NCI-H345 (cell line): ENCODE measurements around the gene TPRX1.
"Not testable (repeated sequence)": the region's sequence is repeated elsewhere in the genome, so short reads cannot be mapped to it uniquely, and the experiment has no call there.

Experiments used
- DNase-seq: peaks from one replicate; lab custom pipeline; 2025; lab: John Stamatoyannopoulos, UW

The TPRX1 gene

DNA sequence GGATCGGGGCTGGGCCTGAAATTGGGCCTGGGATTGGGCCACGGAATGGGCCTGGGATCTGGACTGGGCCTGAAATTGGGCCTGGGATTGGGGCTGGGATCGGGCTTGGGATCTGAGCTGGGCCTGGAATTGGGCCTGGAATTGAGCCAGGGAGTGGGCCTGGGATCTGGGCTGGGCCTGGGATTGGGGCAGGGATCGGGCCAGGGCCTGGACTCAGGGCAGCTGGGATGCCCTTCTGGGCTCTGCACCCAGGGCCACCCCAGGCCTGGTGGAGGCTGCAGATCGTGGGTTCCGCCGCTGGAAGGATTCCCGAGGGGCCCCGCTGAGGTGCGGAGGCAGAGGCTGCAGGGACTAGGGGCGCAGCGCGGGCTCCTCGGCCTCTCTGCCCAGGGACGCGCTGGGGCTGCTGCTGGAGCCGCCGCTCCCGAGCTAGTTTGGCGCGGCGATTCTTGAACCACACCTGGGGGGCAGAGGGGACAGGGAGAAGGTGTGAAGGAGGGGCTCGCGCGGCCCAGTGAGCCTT lies 1.8 kb downstream of the TPRX1 start:
- no peak for DNase-seq

- no peak for DNase-seq
These were observed 3.1 kb downstream of the TPRX1 start for GRCh38 chr19:47801270-47801669.

- no peak for DNase-seq
These were observed 5.5 kb downstream of the TPRX1 start for GRCh38 chr19:47798904-47799266.

DNA sequence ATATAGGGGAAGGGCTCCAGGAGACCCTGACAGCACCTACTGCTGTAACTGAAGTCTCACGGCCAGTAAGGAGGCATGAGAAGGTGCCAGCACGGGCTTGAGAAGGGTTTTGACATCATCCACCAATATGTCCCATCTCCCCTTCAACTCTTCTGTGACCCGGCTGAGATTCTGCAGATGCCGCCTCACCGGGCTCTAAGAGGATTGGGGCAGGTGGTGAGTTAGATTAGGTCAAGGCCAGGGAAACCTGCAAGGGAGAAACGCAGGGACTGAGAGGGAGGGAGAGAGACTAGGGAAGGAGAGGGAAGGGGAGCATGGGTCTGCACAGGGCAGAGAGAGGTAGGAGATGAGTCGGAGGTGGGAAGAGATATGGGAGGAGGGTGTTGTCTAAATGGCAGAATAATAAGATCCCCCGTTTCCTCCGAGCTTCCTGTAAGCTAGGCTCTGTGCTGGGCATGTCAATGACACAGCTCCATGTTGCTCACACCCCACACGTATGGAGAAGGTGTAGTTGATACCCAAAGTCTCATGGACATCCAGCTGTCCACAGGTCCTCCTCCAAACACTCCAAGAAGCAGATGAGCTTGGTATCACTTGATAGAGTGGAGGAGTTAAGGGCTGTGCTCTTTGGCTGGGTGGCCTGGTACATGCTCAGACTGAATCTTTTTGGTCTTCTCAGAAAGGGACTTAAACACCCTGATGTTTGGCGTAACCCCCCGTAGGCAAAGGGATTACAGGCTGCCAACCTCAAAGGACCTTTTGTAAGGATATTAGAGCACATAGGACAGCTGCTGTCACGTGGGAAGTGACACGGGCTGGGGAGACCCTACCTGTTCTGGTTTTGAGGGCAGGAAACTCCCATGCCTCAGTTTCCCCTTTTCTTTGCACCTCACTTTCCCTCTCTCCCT lies 6.1 kb downstream of the TPRX1 start:
- DNase-seq, result no peak

DNA sequence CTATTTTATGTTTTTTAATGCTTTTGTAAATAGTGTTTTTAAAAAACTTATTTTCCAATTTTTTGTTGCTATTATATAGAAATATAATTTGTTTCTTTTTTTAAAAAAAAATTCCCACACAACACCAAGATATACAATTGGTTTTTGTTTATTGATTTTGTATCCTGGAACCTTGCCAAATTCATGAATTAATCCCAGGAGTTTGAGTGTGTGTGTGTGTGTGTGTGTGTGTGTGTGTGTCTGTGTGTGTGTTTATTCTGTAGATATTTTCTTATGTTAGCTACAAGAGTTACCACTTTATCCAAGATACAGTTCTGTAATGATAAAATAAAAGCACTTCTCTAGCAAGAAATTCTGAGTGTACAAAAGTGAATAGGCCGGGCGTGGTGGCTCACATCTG lies 7.6 kb downstream of the TPRX1 start:
- DNase-seq, result no peak

DNA sequence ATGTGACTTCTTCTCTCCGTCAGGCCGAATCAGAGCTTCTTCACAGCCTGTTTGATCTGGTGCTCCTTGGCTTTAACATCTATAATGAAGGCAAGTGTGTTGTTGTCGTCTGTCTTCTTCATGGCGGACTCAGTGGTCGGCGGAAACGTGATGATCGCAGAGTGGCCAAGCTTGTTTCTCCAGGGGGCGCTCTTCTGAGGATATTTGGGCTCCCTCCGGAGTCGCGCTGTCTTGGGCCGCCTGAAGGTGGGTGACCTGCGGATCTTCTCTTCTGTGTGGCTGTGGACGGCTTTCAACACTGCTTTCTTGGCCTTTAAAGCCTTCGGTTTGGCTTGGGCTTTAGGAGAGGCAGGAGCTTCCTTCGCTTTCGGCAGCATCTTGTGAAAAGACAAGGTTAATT lies 9.8 kb downstream of the TPRX1 start:
- DNase-seq, result no peak

- DNase-seq, result no peak
These were observed 11.7 kb downstream of the TPRX1 start for GRCh38 chr19:47792616-47793015.

DNA sequence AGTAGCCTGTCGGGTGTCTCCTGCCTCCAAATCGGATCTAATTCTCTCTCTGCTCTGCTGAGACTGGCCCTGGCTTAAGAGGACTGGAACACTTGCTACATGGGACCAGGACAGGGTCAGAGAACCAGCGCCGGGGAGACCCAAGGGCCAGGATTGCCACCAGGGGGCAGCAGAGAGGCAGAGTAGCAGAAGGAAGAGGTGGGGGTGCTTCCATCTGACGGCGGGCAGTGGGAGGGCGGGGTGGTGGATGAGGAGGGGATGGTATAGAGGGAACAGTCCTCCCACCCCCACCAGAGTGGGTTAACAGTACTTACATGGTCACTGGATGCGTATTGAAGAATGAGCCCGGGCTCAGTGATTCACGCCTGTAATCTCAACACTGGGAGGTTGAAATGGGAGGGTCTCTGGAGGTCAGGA lies 13.9 kb downstream of the TPRX1 start:
- peak; percentile 52 for DNase-seq

GRCh38 chr19:47789811-47790210 lies 14.5 kb downstream of the TPRX1 start:
- DNase-seq, result not testable (repeated sequence)

- not testable (repeated sequence) for DNase-seq
These were observed 17.0 kb downstream of the TPRX1 start for GRCh38 chr19:47787307-47787706.

- no peak for DNase-seq
These were observed 17.8 kb downstream of the TPRX1 start for GRCh38 chr19:47786566-47786965.

DNA sequence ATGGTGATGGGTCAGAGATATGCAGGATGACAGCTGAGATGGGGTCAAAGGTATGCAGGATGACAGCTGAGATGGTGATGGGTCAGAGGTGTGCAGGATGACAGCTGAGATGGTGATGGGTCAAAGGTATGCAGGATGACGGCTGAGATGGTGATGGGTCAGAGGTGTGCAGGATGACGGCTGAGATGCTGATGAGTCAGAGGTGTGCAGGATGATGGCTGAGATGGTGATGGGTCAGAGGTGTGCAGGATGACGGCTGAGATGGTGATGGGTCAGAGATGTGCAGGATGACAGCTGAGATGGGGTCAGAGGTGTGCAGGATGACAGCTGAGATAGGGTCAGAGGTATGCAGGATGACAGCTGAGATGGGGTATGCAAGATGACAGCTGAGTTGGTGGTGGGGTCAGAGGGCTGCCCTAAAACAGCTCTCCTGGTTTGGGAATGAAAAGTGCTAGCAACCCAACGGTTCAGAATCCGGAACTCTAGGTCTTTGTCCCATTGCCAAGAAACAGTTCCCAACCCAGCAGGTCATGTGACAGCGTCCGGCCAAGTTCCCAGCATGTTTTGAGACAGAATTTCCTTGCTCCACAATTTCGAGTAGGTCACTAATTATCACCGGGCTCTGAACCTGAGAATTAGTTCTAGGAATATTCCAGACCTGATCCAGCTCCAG lies 22.6 kb downstream of the TPRX1 start:
- DNase-seq, result no peak

DNA sequence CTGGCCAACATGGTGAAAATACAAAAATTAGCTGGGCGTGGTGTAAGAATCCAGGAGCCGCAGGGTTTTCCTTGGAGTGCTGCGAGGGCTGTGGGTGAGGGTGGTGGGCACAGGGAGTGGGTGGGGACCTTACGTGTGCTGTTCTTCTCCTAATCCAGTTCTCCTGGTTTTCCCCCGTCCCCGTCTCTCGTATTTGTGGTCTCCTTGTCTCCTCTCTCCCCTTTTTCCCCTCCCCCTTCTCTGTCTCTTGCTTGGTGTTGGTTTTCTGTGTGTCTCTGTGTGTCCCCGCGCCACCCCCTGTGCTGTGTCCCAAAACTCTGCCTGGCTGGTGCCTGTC lies 24.2 kb downstream of the TPRX1 start:
- no peak for DNase-seq

- no peak for DNase-seq
These were observed 24.7 kb downstream of the TPRX1 start for GRCh38 chr19:47779524-47780214.

- no peak for DNase-seq
These were observed 25.4 kb downstream of the TPRX1 start for GRCh38 chr19:47778954-47779351.

DNA sequence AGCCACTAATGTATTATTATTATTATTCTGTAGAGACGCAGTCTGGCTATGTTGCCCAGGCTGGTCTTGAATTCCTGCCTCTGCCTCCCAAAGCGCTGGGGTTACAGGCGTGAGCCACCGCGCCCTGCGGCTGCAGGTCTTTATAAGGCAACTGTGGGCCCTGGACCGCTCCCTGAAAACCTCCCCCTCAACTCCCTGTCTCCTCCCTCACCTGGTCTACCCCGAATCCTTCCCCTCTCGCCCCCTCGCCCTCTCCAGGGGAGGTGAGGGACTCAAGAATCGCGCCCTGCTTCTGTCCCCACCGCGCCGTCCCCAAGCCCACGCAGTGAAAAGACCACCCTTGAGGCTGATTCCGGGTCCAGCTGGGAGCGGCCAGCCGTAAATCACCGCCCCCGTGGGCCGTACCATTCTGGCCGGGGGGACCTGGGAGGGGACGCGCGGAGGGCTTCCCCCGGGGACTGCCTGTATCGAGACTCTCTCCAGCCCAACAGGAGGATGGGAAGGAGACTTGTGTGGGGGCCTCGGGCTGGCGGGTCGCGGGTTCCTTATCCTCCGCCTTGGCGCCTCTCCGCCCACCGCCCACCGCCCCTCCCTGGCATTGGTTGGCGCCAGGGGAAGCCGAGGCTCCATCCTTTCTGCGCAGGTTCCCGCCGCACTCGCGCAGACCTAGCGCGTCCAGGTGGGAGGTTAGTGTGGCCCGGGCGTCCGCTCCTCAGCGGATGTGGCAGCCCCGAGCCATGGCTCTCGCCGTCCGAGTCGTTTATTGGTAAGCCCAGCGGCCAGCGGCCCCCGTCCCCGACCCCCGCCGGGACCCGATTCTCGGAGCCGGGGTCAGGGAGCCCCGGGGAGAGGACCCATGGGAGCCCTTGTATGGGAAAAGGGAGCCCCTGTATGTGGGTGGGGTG lies 26.1 kb downstream of the TPRX1 start, which contains the start of gene SELENOW:
TSS of gene SELENOW (plus strand) at position 655 of the 905 bp plus-strand sequence. CDS start at position 738, 83 bp downstream.
- peak; percentile 76 for DNase-seq

GRCh38 chr19:47777245-47778048 lies 26.9 kb downstream of the TPRX1 start:
- not testable (repeated sequence) for DNase-seq

- DNase-seq, result peak; percentile 90
These were observed 27.8 kb downstream of the TPRX1 start for GRCh38 chr19:47776568-47776967.

DNA sequence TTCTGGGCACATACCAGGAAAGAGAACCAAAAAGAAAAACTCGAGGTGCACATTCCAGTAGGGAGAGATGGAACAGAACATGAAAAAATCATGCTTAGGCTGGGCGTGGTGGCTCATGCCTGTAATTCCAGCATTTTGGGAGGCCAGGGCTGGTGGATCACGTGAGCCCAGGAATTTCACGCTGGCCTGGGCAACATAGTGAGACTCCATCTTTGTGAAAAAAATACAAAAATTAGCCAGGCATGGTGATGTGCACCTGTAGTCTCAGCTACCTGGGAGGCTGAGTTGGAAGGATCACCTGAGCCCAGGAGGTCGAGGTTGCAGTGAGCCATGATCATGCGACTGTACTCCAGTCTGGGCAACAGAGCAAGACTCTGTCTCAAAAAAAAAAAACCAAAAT lies 33.1 kb downstream of the TPRX1 start:
- DNase-seq, result not testable (repeated sequence)

GRCh38 chr19:47769534-47769933 lies 34.8 kb downstream of the TPRX1 start:
- DNase-seq, result no peak

- no peak for DNase-seq
These were observed 35.7 kb downstream of the TPRX1 start for GRCh38 chr19:47768604-47769003.
